Hematopoietic multipotent progenitor cell (in vitro differentiated cells): ENCODE measurements around the gene PHF24. TPM values are rescaled to one million over a fixed set of nuclear protein-coding genes. Genes with fewer than 3 reads are reported as not detected.

Experiments used
- DNase-seq, 3 donors: peaks; one replicate each; pipeline ENCODE4 v3.0.0-alpha.2; 2011 to 2015; ENCODE audit warnings: low read depth in 2 of 3, low spot score in 2 of 3
- total RNA-seq: library from RNA; depleted of rRNA; stranded (reverse); fragments of >200 nt; gene quantifications from one replicate; pipeline ENCODE4 v1.2.3, GENCODE V29; 2012

Gene PHF24
- total RNA-seq, 1 donor, result under 0.01 TPM

- no peak for DNase-seq
Measured at GRCh38 chr9:34982361-34982760, 24.3 kb downstream of the PHF24 start.

GRCh38 chr9:34983209-34983608 is 25.1 kb downstream of the PHF24 start:
- DNase-seq, result peak in 1 of 3 donors; percentile 45

- peak in 2 of 3 donors; percentile 60 to 77 for DNase-seq
Measured at GRCh38 chr9:34984049-34984448, 26.0 kb downstream of the PHF24 start.

GRCh38 chr9:34985311-34985899 is 27.3 kb downstream of the PHF24 start:
- peak in 2 of 3 donors; percentile 56 to 57 for DNase-seq

GRCh38 chr9:34986540-34987047 is 28.5 kb downstream of the PHF24 start:
- peak; percentile 42 to 89 (median 84) for DNase-seq

- DNase-seq, result no peak
Measured at GRCh38 chr9:34987160-34987901, 29.2 kb downstream of the PHF24 start.

GRCh38 chr9:34988218-34989002 is 30.3 kb downstream of the PHF24 start:
- DNase-seq, result peak in 1 of 3 donors; percentile 43

GRCh38 chr9:34989003-34989945 is 31.2 kb downstream of the PHF24 start, which contains the start of gene DNAJB5:
Gene DNAJB5 (plus strand): TSS chr9:34989745. CDS start chr9:34990631, 886 bp downstream.
- peak; percentile 91 to 99 (median 99) for DNase-seq

- DNase-seq, result peak in 2 of 3 donors; percentile 45 to 61
Measured at GRCh38 chr9:34989946-34990635, 32.0 kb downstream of the PHF24 start.

- DNase-seq, result no peak
Measured at GRCh38 chr9:34990908-34991606, 33.0 kb downstream of the PHF24 start.

GRCh38 chr9:34991607-34992375 is 33.7 kb downstream of the PHF24 start:
- DNase-seq, result peak in 1 of 3 donors; percentile 28

GRCh38 chr9:34992376-34992951 is 34.4 kb downstream of the PHF24 start:
- peak in 2 of 3 donors; percentile 55 to 64 for DNase-seq

GRCh38 chr9:34993502-34994259 is 35.6 kb downstream of the PHF24 start:
- DNase-seq, result no peak

- no peak for DNase-seq
Measured at GRCh38 chr9:34994260-34994899, 36.3 kb downstream of the PHF24 start.

- no peak for DNase-seq
Measured at GRCh38 chr9:34994900-34995669, 37.0 kb downstream of the PHF24 start.

- no peak for DNase-seq
Measured at GRCh38 chr9:34995670-34996060, 37.6 kb downstream of the PHF24 start.
